GM23338 (cell line): ENCODE data around the gene CTNNAL1.

Experiments
- CREB1 ChIP-seq: fragments of 250-450 bp; sonication (Bioruptor Pico); IDR thresholded peaks from 2 replicates; pipeline ENCODE4 v1.5.0; 2020; ENCODE audit warnings: low read depth, mild to moderate bottlenecking, moderate library complexity
- CTCF ChIP-seq, 2 experiments: fragments of 200-600 bp in 1 of 2; sonication (generic) in 1 of 2; conservative IDR thresholded peaks; 2 replicates each; pipeline versions ENCODE4 v1.5.1 to v1.6.1; 2016 to 2017; ENCODE audit warnings: antibody characterized with exemption in 2 of 2, low read depth in 2 of 2, mild to moderate bottlenecking in 2 of 2, moderate library complexity in 1 of 2
- EZH2 ChIP-seq: fragments of 200-600 bp; sonication (generic); IDR thresholded peaks from one replicate; pipeline ENCODE4 v1.8.0; 2017; ENCODE audit warnings: antibody characterized with exemption, mild to moderate bottlenecking, low read depth; ENCODE audit not compliant: unreplicated experiment
- POLR2AphosphoS5 ChIP-seq: IDR thresholded peaks from 2 replicates; pipeline ENCODE4 v1.6.1; 2016; ENCODE audit warnings: antibody characterized with exemption, low read depth

DNA sequence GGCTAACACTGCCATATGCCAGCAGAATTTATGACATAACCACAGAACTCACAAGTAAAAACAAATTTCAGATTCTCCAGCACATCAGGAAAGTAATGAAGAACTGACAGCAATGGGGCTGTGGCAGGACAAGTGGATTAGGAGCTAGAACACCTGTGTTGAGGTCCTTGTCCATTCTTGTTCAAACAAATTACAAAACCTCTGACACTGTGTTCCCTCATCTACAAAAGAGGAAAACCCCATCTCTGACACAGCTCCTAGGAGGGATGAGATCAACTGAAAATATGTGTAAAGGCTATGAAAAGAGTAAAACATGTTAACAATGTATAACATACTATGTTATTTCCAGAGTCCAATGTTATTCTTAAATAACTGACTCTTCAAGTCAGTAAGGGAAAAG, 102.9 kb downstream of the CTNNAL1 start:
- TF ChIP-seq CTCF (conservative IDR thresholded peaks at IDR 0.05; ENCODE audit: low read depth in 2 of 2): no peak
- no peak for TF ChIP-seq CREB1 (CRISPR knock-in tag)
- no peak for TF ChIP-seq EZH2
- TF ChIP-seq POLR2AphosphoS5: no peak
